GM12801 (cell line): Measurements from ENCODE around the gene PARVG.

Source experiments
- TF ChIP-seq, protein P1 (sequence below): IDR thresholded peaks from one replicate; pipeline ENCODE4 v1.5.1; 2011; ENCODE audit warnings: control low read depth; ENCODE audit not compliant: insufficient read length; ENCODE audit errors: extremely low read depth

The PARVG gene

DNA sequence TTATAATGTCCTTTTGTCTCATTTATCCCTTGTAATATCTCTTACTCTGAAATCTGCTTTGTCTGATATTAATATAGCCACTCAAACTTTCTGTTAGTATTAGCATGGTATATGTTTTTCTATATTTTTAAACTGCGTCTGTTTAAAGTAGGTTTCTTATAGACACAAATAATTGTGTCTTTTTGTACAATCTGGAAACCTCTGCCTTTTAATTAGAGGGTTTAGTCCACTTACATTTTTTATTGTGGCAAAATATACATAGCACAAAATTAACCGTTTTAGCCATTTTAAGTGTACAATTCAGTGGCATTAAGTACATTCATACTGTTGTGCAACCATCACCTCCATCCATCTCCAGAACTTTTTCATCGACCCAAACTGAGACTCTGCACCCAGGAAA, 28.6 kb downstream of the PARVG start:
- TF ChIP-seq, protein P1, sequence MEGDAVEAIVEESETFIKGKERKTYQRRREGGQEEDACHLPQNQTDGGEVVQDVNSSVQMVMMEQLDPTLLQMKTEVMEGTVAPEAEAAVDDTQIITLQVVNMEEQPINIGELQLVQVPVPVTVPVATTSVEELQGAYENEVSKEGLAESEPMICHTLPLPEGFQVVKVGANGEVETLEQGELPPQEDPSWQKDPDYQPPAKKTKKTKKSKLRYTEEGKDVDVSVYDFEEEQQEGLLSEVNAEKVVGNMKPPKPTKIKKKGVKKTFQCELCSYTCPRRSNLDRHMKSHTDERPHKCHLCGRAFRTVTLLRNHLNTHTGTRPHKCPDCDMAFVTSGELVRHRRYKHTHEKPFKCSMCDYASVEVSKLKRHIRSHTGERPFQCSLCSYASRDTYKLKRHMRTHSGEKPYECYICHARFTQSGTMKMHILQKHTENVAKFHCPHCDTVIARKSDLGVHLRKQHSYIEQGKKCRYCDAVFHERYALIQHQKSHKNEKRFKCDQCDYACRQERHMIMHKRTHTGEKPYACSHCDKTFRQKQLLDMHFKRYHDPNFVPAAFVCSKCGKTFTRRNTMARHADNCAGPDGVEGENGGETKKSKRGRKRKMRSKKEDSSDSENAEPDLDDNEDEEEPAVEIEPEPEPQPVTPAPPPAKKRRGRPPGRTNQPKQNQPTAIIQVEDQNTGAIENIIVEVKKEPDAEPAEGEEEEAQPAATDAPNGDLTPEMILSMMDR, result no peak

GRCh38 chr22:44210722-44211121, 30.0 kb downstream of the PARVG start:
- TF ChIP-seq, protein P1, result no peak

DNA sequence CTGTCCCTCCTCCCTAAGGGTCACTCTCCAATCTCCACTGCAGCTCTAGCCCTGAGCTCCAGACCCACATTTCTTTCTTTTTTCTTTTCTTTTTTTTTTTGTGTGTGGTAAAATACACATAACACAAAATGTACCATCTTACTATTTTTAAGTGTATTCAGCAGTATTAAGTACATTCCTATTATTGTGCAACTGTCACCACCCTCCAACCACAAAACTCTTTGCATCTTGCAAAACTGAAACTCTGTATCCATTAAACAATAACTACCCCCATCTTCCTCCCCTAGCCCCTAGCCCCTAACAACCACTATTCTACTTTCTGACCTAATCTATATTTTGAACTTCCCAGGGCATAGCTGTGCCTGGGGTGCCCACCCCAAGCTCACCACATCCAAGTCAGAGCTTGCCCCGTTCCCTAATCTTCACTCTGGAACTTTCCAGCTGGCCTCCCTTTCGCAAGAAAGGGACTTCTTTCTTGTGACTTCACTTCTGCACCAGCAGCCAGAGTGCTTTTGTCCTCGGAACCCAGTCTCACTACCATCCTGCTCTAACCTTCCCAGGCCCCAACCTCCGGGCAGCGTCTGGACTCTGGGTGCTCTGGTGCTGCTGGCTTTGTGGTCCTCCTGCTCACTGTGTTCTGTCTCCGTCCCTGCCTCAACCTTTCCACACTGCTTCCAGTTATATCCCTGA, 30.7 kb downstream of the PARVG start:
- TF ChIP-seq, protein P1, result no peak

DNA sequence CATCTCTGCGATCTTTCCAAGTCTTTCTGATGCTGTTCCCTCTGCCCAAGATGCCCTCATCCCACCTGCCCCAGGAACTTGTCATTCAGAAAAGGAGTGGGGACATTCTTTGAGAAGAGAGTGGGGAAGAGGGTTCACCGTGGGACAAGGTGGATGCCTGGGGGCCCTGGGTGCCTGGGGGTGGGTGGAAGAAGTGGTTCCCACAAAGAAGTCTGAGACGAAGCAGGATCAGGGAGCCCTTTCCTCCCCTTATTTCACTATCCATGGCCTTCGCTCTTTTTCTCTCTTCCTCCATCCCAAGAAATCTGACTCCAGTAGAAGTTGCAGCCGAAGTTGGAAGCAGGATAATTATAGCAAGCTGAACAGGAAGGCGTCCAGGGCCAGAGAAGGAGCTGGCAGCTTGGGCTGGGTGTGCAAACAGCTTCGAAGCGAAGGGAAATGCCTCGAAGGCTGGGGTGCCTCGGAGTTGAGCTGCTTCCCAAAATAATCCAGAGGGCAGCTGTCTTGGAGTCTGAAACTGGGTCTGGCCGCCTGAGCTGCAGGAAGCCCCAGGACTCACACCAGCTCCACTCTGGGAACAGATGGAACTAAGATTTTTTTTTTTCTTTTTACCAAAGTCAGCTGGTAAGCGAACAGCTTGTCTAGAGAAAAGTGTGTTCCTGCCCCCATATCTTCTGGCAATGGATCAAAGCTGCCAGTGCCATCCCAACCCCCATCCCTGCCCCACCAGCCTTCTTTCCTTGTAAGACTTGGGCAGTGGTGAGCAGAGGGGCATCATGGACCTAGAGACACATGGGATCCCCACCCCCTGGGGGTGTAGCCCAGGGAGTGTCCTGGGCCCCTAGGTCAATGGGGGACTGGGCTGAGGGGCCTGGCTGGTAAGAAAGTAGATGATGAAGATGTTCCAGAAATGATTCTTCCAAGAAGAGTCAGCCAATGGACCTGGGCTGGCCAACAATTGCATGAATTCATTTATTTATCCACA, 31.5 kb downstream of the PARVG start:
- TF ChIP-seq, protein P1, result no peak

DNA sequence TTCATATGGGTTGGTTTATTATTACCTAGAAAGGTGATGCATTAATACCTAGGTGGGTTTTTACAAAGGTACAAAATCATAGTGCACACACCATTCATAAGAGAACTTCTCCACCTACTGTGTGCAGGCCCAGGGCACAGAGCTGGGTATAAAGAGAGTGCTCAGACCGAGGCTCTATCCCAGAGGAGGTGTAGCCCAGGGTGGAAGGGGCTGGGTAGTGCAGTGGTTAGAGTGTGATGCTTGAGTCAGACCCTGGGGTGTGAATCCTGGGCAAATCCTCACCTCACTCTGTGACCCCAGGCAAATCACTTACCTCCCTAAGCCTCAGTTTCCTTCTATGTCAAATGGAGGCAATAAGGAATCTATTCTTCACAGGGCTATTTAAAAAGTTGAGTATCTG, 32.2 kb downstream of the PARVG start:
- TF ChIP-seq, protein P1, result no peak

DNA sequence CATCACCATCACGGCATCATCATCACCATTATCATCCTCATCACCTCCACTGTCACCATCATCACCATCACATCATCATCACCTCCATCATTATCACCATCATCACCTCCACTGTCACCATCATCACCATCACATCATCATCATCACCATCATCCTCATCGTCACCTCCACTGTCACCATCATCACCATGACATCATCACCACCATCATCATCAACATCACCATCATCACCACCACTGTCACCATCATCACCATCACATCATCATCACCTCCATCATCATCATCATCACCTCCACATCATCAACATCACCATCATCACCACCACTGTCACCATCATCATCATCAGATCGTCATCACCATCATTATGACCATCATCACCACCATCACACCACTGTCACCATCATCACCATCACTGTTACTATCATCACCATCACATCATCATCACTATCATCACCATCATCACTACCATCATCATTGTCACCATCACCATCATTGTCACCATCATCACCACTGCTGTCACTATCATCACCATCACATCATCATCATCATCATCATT, 32.8 kb downstream of the PARVG start:
- TF ChIP-seq, protein P1, result no peak

GRCh38 chr22:44214187-44214586, 33.5 kb downstream of the PARVG start:
- TF ChIP-seq, protein P1, result no peak
